Astrocyte of the spinal cord (primary cell): ENCODE measurements around the gene LAT.

ENCODE experiments used
- DNase-seq: peaks from one replicate; pipeline ENCODE4 v3.0.0; 2011; ENCODE audit warnings: low read depth, low spot score
- H3K4me3 ChIP-seq: 2 replicates; pipeline ENCODE4 v1.5.1; 2011; ENCODE audit warnings: low read depth, mild to moderate bottlenecking, low read length, moderate library complexity
- CTCF ChIP-seq: IDR thresholded peaks from 2 replicates; pipeline ENCODE4 v1.5.1; 2012; ENCODE audit warnings: low read depth, mild to moderate bottlenecking, low read length, inconsistent platforms
- in situ Hi-C: cut with HindIII; loops from 2 replicates; pipeline ENCODE4 v1.10.0; 2017; ENCODE audit warnings: low sequenced_read_pairs

Gene LAT

GRCh38 chr16:29028457-29029167, 43.8 kb downstream of the LAT start:
- no peak overlapping the region for H3K4me3 ChIP-seq
- DNase-seq, result no peak
- in situ Hi-C loops, result no loop called here
- TF ChIP-seq CTCF, result no peak

GRCh38 chr16:29029168-29029994, 44.5 kb downstream of the LAT start:
- H3K4me3 ChIP-seq, result no peak overlapping the region
- peak; percentile 94 for DNase-seq
- TF ChIP-seq CTCF, result no peak
- in situ Hi-C loops, result no loop called here

GRCh38 chr16:29030086-29030840, 45.4 kb downstream of the LAT start:
- in situ Hi-C loops, result no loop called here
- no peak for TF ChIP-seq CTCF
- H3K4me3 ChIP-seq, result no peak overlapping the region
- no peak for DNase-seq
